GM19395 (cell line): ENCODE measurements around the gene BLTP3B.

ENCODE experiments used
- ATAC-seq: cut with Tn5 transposase; IDR thresholded peaks from one replicate; pipeline ENCODE4 v1.9.1; 2021; ENCODE audit warnings: mild to moderate bottlenecking, moderate library complexity; ENCODE audit not compliant: unreplicated experiment

Gene BLTP3B

GRCh38 chr12:100163416-100164152 is 20.9 kb upstream of the BLTP3B start:
- peak; percentile 99 for ATAC-seq

DNA sequence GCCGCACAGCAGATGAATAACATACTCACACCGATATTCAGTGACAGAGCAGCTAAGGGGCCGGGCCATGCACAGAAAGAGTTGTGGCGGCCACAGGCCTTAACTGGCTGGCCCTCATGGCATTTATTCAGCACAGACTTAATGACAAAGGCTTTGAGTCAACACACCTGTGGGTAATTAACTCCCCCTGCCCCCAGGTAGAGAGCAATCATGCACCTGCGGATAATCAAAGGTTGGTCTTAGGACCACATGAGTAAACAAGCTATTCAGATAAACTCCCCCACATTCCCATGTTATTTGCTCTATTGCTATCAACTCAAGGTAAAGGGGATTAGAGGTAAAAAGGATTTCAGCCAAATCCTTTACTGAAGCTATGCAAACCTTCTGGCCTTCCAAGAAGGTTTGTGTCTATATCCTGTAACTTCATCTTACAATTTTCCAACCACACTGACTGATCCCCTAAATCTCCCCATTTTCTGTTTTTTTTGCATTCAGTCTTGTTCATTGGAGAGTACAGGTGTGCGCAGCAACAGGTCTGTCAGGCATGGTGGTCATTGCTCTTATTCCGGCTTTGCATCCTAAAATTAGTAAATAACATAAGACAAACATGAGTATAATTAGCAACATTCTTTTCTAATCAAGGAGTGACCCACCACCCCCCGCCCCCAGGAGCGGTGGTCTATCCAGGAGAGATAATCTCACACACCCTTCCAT is 16.9 kb upstream of the BLTP3B start:
- no peak for ATAC-seq

- ATAC-seq = no peak
These were observed 15.9 kb upstream of the BLTP3B start for GRCh38 chr12:100158535-100158934.

- ATAC-seq = no peak
These were observed 14.8 kb upstream of the BLTP3B start for GRCh38 chr12:100157427-100157821.

DNA sequence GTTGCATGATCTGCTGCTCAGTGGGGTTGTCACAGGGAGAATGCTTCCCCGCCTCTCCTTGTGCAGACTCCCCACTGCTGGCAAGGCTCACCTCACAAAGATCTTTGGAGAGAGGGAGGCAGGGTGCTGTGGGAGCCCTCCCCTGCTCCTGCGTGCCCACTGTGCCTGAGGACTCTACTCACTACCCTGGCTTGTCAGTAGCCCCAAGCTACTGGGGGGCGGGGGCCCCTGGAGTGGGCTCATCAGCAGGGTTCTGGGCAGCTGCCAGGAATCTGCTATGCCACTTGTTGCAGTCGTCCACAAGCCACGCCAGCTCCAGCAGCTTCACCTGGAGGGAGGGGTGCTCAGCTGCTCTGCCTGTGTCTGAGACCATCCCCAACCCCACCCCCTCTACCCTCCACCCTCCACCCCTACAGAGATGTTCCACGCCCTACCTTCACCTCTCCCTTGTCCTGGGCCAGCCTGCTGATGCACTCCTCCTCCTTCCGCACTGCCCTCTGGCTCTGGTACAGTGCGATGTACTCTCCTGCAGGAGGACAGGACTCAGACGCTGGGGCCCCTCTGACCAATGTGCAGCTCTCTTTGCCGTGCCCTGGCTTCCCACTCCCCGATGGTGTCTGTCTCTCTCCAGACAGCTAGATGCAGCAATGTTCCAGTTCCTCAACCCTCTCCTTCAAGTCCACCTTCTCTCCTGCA is 14.2 kb upstream of the BLTP3B start:
- ATAC-seq = no peak

DNA sequence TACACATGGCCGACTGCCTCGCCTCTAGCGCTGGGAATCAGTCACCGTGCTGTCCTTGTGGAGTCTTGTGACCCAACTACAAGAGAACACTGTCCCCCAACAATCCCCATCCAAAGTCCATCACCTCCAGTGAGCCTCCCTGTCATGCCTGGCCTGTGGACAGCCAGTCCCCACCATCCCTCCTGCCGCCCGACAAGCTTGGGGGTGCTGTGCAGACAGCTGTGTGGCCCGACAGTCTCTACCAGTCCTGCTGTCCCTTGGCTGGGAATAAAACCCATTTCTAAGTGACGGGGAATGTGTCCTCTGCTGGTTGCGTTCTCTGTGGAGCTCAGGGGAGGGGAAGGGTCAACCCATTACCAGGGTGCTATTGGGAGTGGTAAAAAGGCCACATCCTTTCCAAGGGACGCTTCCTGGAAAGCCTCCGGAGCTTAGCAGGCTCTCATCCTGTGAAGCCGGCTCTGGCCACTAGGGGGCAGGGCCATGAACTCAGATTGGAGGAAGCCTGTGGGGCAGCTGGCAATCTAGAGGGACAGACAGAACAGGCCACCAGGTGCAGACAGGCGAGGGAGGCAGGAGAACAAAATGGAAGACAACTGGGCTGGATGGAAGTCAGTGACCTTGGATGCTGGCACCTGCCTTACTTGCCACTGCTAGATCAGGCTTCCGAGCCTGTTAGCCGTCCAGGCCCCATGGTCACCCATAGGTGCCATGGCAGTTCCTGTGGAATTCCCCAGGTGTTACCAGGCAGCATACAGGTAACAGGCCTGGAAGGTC is 12.0 kb upstream of the BLTP3B start:
- ATAC-seq = peak; percentile 89

DNA sequence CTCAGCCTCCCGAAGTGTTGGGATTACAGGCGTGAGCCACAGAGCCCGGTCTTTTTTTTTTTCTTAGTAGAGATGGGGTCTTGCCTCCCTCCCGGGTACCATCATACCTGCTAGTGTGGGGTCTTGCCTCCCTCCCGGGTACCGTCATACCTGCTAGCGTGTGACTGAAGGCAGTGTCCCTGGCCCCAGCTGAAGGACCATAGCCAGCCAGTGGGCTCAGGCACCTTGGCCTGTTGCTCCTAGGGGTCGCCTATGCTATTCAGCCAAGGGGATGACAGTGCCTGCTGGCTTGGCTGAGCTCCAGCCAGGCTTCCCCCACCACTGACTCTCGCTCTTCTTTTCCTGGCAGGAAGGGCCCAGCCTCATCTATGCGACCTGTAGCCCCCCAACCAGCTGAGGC is 10.5 kb upstream of the BLTP3B start:
- ATAC-seq = no peak

GRCh38 chr12:100151769-100152168 is 9.1 kb upstream of the BLTP3B start:
- no peak for ATAC-seq

DNA sequence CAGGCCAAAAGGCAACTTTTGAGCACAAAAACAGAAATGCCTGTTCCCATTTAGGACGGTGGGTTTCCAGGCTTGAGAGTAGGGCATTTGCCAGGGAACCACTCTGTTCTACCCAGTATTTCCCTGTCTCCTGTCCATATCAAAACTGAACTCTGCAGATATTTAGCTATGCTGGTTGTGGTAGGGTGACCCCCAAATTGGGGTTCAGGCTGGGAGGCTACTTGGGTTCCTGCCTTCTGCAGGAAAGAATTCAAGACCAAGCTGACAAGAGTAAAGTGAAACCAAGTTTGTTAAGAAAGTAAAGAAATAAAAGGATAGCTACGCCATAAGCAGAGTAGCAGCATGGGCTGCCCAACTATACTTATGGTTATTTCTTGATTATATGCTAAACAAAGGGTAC is 3.6 kb upstream of the BLTP3B start:
- no peak for ATAC-seq

GRCh38 chr12:100145643-100146042 is 3.0 kb upstream of the BLTP3B start:
- no peak for ATAC-seq

GRCh38 chr12:100141998-100142850 is 450 bp downstream of the BLTP3B start:
- peak; percentile 51 for ATAC-seq

GRCh38 chr12:100141666-100141997 is 1.0 kb downstream of the BLTP3B start:
- ATAC-seq = peak; percentile 40

GRCh38 chr12:100138803-100139098 is 3.9 kb downstream of the BLTP3B start:
- ATAC-seq = no peak

DNA sequence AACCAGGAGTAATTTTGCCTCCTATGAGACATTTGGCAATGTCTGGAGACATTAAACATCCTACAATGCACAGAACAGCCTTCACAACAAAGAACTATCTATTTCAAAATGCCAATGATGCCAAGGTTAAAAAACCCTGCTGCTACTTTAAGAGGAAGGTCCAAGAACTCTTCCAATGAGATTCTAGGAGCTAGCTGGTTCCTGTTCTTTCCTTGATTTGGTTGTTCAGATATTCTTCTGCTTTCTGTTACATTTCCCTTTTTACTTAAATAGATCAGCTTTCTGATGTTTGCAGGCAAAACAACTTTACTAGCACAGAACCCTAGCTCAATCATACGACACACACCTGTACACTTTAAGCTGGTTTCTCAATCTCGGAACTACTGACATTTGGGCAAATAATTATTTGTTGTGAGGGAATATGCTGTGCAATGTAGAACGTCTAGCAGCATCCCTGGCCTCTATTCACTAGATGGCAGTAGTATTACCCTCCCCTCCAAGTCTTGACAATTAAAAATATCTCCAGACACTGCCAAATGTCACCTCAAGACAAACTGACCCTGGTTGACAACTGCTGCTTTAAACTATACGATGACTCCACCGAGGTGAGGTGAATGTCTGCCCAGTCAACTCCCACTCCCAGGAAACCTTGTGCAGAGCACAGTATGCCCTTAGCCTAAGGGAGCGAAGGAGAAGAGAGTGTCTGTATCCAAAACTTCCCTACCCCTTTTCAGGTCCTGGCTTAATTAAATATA is 4.4 kb downstream of the BLTP3B start:
- ATAC-seq = peak; percentile 23

DNA sequence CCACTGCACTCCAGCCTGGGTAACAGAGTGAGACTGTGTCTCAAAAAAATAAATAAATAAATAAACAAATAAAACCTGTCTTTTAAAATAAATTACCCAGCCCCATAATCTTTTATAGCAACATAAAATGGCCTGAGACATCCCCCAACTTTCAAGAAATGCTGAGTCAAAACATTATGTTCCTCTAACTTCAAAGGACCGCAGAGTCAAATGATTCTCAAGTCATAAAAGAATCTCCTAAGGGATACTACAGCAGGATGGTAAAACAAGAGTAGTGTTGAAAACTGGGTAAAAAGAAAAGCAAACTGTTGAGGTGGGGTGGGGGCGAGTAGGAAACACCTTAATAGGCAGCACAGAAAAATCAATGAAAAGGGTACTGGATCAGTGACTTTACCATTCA is 9.5 kb downstream of the BLTP3B start:
- ATAC-seq = no peak

GRCh38 chr12:100128512-100128908 is 14.2 kb downstream of the BLTP3B start:
- ATAC-seq = no peak

DNA sequence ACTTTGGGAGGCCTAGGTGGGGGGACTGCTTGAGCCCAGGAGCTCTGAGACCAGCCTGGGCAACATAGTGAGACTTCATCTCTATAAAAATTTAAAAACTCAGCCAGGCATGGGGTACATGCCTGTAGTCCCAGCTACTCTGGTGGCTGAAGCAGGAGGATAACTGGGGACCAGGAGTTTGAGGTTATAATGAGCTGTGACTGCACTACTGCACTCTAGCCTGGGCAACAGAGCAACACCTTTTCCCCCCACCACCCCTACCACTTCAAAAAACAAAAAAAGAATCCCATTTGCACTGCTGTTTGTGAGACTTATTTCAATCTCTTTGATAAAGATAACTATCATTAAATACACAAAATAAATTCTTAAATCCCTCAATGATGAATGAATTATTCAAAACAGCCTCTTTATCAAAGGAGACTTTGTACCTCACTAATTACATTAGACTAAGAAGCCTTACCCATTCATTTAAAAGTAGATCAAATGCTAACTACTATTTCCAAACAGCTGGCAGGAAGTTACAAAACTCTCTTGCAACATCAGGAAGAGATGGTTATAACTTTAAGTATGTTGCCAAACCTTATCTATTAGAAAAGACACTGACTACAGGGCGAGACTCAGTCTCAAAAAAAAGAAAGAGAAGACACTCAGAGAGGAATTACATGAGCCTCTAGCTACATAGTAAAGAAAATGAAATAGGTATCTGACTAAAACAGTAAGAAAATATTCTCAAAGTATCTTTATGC is 14.7 kb downstream of the BLTP3B start:
- no peak for ATAC-seq

DNA sequence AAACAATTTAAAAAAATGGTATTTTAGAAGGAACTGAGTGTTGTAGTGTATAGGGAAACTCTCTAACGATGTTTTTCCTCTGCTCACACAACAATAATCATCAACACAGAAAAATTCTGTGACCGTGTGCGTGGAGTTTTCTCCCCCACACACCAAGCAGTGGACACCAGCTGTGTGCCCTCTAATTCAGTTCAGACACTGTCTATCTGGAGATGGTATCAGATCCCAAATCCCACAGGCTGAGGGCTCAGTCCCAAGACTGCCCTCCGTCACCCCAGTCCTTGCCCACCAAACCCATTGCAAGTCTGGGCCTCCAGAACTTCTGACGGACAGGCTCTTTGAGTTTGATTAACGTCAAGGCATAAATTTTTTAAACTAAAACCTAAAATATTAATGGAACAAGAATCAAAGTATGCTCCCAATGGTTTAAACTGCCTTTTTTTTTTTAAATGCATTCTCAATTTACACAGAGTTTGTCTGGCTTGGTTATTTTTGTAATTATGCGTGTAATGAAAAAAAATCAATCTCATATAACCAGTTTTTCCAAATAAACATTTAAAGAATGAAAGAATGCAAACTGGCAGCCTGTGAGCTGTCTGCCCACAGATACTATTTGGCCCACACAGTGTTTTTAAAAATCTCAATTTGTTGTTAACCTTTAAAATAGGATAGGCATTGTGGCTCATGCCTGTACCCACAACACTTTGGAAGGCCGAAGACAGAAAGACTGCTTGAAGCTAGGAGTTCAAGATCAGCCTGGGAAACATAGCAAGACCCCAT is 19.2 kb downstream of the BLTP3B start:
- no peak for ATAC-seq
